ENCODE measurements around the gene BDNF. TPM values are rescaled to one million over a fixed set of nuclear protein-coding genes. Genes with fewer than 3 reads are reported as not detected.

Gene BDNF
- total RNA-seq, 1 experiment from 2014 or later, result 0.36 TPM

DNA sequence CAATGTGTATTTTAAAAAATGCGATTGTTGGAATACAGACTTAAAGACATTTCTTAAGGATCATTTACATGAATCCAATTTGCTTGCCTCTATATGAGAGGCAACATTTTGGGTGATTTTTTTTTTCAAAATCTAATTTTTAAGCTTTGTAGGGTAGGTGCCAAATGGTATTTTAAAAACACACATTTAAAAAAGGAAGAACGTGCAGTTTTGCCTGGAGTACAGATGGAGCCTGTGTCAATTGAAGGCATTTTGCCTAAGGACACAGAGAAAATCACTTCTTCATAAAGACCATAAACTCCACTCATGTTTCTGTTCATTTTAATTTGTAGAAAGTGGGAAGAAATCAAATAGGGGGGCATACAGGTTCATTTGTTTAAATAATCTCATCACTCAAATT lies 91.3 kb downstream of the BDNF start:
- ChIA-PET CTCF (no interaction called here), POLR2A (no interaction called here)
- intact Hi-C loops (cut with micrococcal nuclease; ENCODE audit: unreplicated experiment), result no loop called here
- H3K27me3 ChIP-seq (ENCODE audit: control insufficient read depth, insufficient read depth, low read length), result peaks cover 2% of the 10 kb centered on the region; the same call in 1 of the 2 replicates
- ATAC-seq (no peak), DNase-seq (ENCODE audit: low read depth, low spot score) (no peak)
- no peak overlapping the region for H3K27ac ChIP-seq (ENCODE audit: low read length)
- TF ChIP-seq, protein P1, sequence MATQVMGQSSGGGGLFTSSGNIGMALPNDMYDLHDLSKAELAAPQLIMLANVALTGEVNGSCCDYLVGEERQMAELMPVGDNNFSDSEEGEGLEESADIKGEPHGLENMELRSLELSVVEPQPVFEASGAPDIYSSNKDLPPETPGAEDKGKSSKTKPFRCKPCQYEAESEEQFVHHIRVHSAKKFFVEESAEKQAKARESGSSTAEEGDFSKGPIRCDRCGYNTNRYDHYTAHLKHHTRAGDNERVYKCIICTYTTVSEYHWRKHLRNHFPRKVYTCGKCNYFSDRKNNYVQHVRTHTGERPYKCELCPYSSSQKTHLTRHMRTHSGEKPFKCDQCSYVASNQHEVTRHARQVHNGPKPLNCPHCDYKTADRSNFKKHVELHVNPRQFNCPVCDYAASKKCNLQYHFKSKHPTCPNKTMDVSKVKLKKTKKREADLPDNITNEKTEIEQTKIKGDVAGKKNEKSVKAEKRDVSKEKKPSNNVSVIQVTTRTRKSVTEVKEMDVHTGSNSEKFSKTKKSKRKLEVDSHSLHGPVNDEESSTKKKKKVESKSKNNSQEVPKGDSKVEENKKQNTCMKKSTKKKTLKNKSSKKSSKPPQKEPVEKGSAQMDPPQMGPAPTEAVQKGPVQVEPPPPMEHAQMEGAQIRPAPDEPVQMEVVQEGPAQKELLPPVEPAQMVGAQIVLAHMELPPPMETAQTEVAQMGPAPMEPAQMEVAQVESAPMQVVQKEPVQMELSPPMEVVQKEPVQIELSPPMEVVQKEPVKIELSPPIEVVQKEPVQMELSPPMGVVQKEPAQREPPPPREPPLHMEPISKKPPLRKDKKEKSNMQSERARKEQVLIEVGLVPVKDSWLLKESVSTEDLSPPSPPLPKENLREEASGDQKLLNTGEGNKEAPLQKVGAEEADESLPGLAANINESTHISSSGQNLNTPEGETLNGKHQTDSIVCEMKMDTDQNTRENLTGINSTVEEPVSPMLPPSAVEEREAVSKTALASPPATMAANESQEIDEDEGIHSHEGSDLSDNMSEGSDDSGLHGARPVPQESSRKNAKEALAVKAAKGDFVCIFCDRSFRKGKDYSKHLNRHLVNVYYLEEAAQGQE (IDR thresholded peaks at IDR 0.05; ENCODE audit: insufficient read depth in 1 of 2, low read depth in 2 of 2, low read length in 1 of 2), result no peak
- TF ChIP-seq POLR2AphosphoS5 (IDR thresholded peaks at IDR 0.05; ENCODE audit: low read depth, low read length), result no peak
- TF ChIP-seq SIN3A (IDR thresholded peaks at IDR 0.05; ENCODE audit: borderline replicate concordance, insufficient read depth, low read depth, low read length), result no peak
- TF ChIP-seq, protein P2, sequence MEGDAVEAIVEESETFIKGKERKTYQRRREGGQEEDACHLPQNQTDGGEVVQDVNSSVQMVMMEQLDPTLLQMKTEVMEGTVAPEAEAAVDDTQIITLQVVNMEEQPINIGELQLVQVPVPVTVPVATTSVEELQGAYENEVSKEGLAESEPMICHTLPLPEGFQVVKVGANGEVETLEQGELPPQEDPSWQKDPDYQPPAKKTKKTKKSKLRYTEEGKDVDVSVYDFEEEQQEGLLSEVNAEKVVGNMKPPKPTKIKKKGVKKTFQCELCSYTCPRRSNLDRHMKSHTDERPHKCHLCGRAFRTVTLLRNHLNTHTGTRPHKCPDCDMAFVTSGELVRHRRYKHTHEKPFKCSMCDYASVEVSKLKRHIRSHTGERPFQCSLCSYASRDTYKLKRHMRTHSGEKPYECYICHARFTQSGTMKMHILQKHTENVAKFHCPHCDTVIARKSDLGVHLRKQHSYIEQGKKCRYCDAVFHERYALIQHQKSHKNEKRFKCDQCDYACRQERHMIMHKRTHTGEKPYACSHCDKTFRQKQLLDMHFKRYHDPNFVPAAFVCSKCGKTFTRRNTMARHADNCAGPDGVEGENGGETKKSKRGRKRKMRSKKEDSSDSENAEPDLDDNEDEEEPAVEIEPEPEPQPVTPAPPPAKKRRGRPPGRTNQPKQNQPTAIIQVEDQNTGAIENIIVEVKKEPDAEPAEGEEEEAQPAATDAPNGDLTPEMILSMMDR (IDR thresholded peaks at IDR 0.05), result no peak
- no peak for TF ChIP-seq TCF7L2 (IDR thresholded peaks at IDR 0.05; ENCODE audit: low read depth, low read length)
- H3K9me3 ChIP-seq (ENCODE audit: control insufficient read depth, insufficient read depth, low read depth, low read length), result no peaks in the 10 kb centered on the region
- BruUV-seq (replicated peaks), result no TSS peak
- no peaks in the 10 kb centered on the region for H3K36me3 ChIP-seq (ENCODE audit: control insufficient read depth, insufficient read depth, low read length)
- no peaks in the 10 kb centered on the region for H3K4me1 ChIP-seq (ENCODE audit: control insufficient read depth, insufficient read depth, low read length)
- no peak overlapping the region for H3K4me3 ChIP-seq (ENCODE audit: low read depth in 2 of 2, low read length in 2 of 2)
- in situ Hi-C loops (cut with HindIII; ENCODE audit: low pct_unique_long_range_greater_than_20kb, low sequenced_read_pairs), result no loop called here

DNA sequence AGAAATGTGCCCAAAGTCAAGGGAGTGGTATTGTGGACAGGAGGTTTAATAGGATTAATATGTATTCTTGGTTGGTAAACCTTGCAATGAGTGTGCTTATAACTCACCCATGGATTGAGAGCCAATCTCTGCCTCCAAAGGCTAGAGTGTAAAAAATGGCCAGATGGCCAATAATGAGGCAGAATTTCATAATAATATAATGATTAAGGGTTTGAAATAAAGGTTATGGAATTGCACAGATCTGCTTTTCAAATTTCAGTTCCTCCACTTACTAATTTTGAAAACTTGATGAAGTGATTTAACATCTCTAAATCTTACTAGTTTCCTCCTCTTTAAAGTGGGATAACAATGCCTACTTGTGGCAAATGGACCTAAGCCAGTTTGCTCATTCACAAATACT lies 94.8 kb downstream of the BDNF start:
- ATAC-seq (no peak), DNase-seq (ENCODE audit: low read depth, low spot score) (no peak)
- Histone ChIP-seq H3K27me3 (ENCODE audit: control insufficient read depth, insufficient read depth, low read length) (no peaks in the 10 kb centered on the region), H3K4me3 (ENCODE audit: low read depth in 2 of 2, low read length in 2 of 2) (no peak overlapping the region), H3K27ac (ENCODE audit: low read length) (no peak overlapping the region), H3K4me1 (ENCODE audit: control insufficient read depth, insufficient read depth, low read length) (no peaks in the 10 kb centered on the region), H3K9me3 (ENCODE audit: control insufficient read depth, insufficient read depth, low read depth, low read length) (no peaks in the 10 kb centered on the region), H3K36me3 (ENCODE audit: control insufficient read depth, insufficient read depth, low read length) (no peaks in the 10 kb centered on the region)
- BruUV-seq (replicated peaks), result no TSS peak
- in situ Hi-C loops (cut with HindIII; ENCODE audit: low pct_unique_long_range_greater_than_20kb, low sequenced_read_pairs), result no loop called here
- intact Hi-C loops (cut with micrococcal nuclease; ENCODE audit: unreplicated experiment), result no loop called here
- ChIA-PET POLR2A (no interaction called here), CTCF (no interaction called here)
- TF ChIP-seq SIN3A (IDR thresholded peaks at IDR 0.05; ENCODE audit: borderline replicate concordance, insufficient read depth, low read depth, low read length), result no peak
- no peak for TF ChIP-seq POLR2AphosphoS5 (IDR thresholded peaks at IDR 0.05; ENCODE audit: low read depth, low read length)
- no peak for TF ChIP-seq TCF7L2 (IDR thresholded peaks at IDR 0.05; ENCODE audit: low read depth, low read length)
- TF ChIP-seq, protein P1 (IDR thresholded peaks at IDR 0.05; ENCODE audit: insufficient read depth in 1 of 2, low read depth in 2 of 2, low read length in 1 of 2), result no peak
- TF ChIP-seq, protein P2 (IDR thresholded peaks at IDR 0.05), result no peak

Other genes with a start within 250 kb of the BDNF start
- gene LGR4, start 227.7 kb downstream of the BDNF start, total RNA-seq (2021; ENCODE audit: unreplicated experiment), result 61.8 TPM
- gene LIN7C, start 193.7 kb downstream of the BDNF start, total RNA-seq (2021; ENCODE audit: unreplicated experiment), result 44.2 TPM

Measured in Panc1 (cell line).